ENCODE data around the gene GPR35. TPM values are rescaled to one million over a fixed set of nuclear protein-coding genes. Genes with fewer than 3 reads are reported as not detected.
A peak's percentile ranks its signal among the peaks of the same experiment; 100 is the strongest.
"Not testable (repeated sequence)": the region's sequence is repeated elsewhere in the genome, so short reads cannot be mapped to it uniquely, and the experiment has no call there.

GPR35 gene
- total RNA-seq, 1 experiment from 2014 or later: 1.1 TPM

GRCh38 chr2:240602266-240603050 is 22.8 kb upstream of the GPR35 start:
- no peak for DNase-seq (ENCODE audit: low read depth)

- no peak for DNase-seq (ENCODE audit: low read depth)
Observed at GRCh38 chr2:240603081-240603835, 22.0 kb upstream of the GPR35 start.

- no peak for DNase-seq (ENCODE audit: low read depth)
Observed at GRCh38 chr2:240603846-240604245, 21.4 kb upstream of the GPR35 start.

- no peak for DNase-seq (ENCODE audit: low read depth)
Observed at GRCh38 chr2:240604291-240604938, 20.9 kb upstream of the GPR35 start.

- DNase-seq (ENCODE audit: low read depth): no peak
Observed at GRCh38 chr2:240604939-240605716, 20.2 kb upstream of the GPR35 start.

GRCh38 chr2:240605867-240606743 is 19.2 kb upstream of the GPR35 start:
- DNase-seq (ENCODE audit: low read depth): no peak

- DNase-seq (ENCODE audit: low read depth): no peak
Observed at GRCh38 chr2:240611601-240612210, 13.6 kb upstream of the GPR35 start.

GRCh38 chr2:240613781-240614180 is 11.5 kb upstream of the GPR35 start:
- no peak for DNase-seq (ENCODE audit: low read depth)

- no peak for DNase-seq (ENCODE audit: low read depth)
Observed at GRCh38 chr2:240614391-240614790, 10.9 kb upstream of the GPR35 start.

- no peak for DNase-seq (ENCODE audit: low read depth)
Observed at GRCh38 chr2:240615396-240615795, 9.9 kb upstream of the GPR35 start.

- DNase-seq (ENCODE audit: low read depth): no peak
Observed at GRCh38 chr2:240615820-240616547, 9.3 kb upstream of the GPR35 start.

- DNase-seq (ENCODE audit: low read depth): not testable (repeated sequence)
Observed at GRCh38 chr2:240616860-240617666, 8.2 kb upstream of the GPR35 start.

GRCh38 chr2:240618776-240619175 is 6.5 kb upstream of the GPR35 start:
- DNase-seq (ENCODE audit: low read depth): no peak

- DNase-seq (ENCODE audit: low read depth): peak; percentile 54
Observed at GRCh38 chr2:240619506-240620148, 5.7 kb upstream of the GPR35 start.

- no peak for DNase-seq (ENCODE audit: low read depth)
Observed at GRCh38 chr2:240620149-240620731, 5.0 kb upstream of the GPR35 start.

GRCh38 chr2:240620859-240621258 is 4.4 kb upstream of the GPR35 start:
- DNase-seq (ENCODE audit: low read depth): no peak

- DNase-seq (ENCODE audit: low read depth): no peak
Observed at GRCh38 chr2:240622060-240622411, 3.2 kb upstream of the GPR35 start.

Data from Daoy (cell line).